ENCODE results near the gene HTR2B.
"Not testable (repeated sequence)": the region's sequence is repeated elsewhere in the genome, so short reads cannot be mapped to it uniquely, and the experiment has no call there.

The HTR2B gene

DNA sequence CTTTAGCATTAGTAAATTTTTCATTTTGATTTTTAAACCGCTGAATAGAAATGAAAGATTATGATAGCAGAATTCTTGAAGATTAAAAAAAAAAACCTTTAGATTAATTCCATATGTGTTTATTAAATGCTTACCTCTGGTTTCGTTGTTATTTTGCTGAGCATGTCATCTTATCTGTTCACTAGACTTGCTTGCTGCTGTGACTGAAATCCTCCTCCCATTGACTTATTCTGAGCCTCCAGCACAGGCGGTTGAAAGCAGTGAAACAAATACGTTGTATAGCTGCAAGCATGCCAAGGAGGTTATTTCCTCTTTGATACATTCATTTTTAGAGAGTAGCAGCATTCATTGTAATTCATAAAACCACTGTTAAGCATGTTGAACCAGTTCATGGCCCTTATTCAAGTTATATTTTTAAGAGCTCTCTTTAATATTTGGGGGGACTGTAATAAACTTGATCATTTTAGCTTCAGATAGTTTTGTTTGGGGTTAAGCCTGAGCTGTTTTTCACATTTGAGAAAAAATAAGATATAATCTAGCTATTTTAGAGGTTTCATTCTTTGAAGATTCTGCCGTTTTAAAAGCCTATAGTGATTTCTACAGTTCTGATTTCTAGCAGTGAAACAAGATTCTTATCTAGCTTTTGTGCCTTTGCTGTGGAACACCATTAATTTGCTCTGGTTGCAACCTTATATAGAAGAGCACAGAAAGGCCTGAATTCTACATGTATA lies at the start of gene HTR2B:
HTR2B (minus strand) TSS at position 205 of the 731 bp plus-strand sequence. CDS start 1,278 bp downstream, outside the sequence.
- DNase-seq (ENCODE audit: low spot score): no peak

- DNase-seq (ENCODE audit: low spot score): no peak
These were observed 49.4 kb upstream of the HTR2B start for GRCh38 chr2:231174211-231174651.

DNA sequence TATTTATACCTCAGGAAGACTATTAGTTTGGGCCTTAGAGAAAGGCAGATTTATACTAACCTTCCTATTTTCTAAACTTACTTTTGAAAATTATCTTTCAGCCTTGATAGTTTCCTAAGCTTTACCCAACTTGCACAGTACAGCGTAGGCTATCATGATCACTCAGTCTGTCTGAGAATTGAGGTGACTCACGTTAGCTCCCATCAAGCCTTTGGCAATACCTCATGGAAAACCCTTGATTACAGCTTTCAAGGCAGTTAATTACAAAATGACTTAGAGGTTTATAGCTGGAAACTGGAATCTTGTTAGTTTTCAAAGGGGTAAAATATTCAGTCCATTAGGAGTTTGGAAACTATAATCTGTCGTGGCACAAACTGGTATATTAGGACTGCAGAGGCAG lies 47.2 kb upstream of the HTR2B start:
- DNase-seq (ENCODE audit: low spot score): no peak

- DNase-seq (ENCODE audit: low spot score): no peak
These were observed 45.2 kb upstream of the HTR2B start for GRCh38 chr2:231170055-231170454.

GRCh38 chr2:231169488-231169887 lies 44.6 kb upstream of the HTR2B start:
- no peak for DNase-seq (ENCODE audit: low spot score)

- no peak for DNase-seq (ENCODE audit: low spot score)
These were observed 43.8 kb upstream of the HTR2B start for GRCh38 chr2:231168460-231169139.

- DNase-seq (ENCODE audit: low spot score): no peak
These were observed 43.1 kb upstream of the HTR2B start for GRCh38 chr2:231167745-231168459.

GRCh38 chr2:231163414-231164095 lies 38.7 kb upstream of the HTR2B start:
- no peak for DNase-seq (ENCODE audit: low spot score)

GRCh38 chr2:231163011-231163410 lies 38.2 kb upstream of the HTR2B start:
- no peak for DNase-seq (ENCODE audit: low spot score)

GRCh38 chr2:231161877-231162329 lies 37.1 kb upstream of the HTR2B start:
- DNase-seq (ENCODE audit: low spot score): peak; percentile 19

DNA sequence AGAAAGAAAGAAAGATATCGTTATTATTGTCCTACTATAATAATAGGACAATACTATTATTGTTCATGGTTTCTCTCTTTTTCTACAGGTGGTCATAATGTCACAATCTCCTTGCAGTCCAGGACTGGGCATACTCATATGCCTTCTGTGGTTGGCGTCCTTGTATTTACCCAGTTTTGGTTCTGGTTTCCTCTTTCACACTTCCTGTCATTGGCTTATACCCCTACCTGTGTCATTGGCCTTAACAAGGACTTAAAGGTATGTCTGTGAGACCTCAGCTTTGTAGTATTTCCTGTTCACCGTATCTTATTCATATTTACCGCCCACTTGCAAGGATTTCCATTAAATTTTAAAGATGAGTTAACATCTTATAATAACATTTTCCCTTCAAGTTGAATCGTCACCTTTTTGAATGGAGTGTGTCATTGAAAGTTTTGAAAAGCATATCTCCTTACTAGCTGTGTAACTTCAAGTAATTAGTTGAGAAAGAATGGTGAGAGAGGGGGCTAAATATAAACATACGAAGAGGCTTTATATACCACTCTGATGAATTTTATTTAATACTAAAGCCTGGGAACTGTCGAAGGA lies 36.5 kb upstream of the HTR2B start:
- DNase-seq (ENCODE audit: low spot score): no peak

DNA sequence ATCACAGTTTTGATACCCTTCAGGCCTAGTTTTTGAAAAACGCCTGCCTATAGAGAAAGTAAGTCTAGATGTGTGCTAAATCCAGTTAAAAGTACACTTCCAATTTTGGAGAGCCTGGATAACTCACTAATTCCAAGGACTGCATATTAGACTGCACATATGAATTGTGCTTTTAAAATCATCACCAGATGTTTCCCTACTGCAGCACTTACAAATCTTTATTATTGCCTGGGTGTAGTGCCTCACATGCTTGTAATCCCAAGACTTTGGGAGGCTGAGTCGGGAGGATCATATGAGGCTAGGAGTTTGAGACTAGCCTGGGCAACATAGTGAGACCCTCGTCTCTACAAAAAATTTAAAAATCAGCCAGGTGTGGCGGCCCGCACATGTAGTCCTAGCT lies 35.9 kb upstream of the HTR2B start:
- no peak for DNase-seq (ENCODE audit: low spot score)

- DNase-seq (ENCODE audit: low spot score): no peak
These were observed 34.5 kb upstream of the HTR2B start for GRCh38 chr2:231159306-231159705.

DNA sequence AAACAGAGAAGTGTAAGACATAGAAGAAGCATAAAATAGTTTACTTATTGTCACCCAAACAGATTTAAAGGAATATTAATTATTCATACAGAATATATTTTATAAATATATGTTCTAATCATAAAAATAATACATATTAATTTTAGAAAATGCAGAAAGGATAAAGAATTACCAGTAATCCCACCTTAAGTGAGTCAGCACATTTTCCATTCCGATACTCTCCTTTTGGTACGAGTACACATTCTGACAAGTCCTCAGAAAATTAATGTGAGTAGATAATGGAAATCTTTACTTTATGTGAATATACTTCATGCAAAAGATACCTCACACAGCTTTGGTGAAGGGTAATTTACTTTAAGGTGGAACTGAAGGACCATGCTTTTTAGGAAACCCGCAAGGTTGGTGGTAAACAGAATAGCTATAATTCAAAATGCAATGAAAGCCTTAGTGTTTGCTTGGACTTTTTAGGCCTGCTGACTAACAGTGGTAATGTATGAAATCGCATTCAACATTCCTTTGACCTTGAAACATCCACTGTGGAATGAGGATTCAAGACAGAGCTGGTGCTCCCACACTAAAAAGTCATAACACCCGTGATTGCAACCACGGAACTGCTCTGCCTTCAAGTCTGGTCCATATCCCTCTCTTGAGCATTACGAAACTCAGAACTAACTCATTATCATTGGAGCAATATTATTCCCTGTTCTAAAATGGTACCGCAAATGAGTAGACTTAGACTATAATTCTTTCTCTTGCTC lies 28.1 kb upstream of the HTR2B start:
- DNase-seq (ENCODE audit: low spot score): no peak

DNA sequence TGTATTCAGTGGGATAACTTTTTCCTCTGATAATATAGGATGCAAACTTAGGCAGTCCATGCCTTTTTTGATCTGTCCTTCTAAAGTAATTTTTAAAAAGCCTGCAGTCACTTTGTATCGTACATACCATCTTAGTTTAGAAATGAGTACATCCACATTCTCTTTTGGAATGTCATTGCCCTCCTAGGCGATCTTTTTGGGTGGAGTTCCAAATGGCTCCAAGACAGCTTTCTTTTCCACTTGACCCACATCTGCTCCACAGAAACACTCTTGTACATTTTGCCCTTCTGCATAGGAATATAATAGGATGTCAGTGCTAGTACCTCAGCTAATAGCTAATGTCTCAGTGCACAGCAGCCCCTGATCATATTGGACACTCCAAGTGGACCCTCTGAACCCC lies 21.8 kb upstream of the HTR2B start:
- no peak for DNase-seq (ENCODE audit: low spot score)

- DNase-seq (ENCODE audit: low spot score): no peak
These were observed 20.1 kb upstream of the HTR2B start for GRCh38 chr2:231144896-231145295.

GRCh38 chr2:231140808-231141207 lies 16.0 kb upstream of the HTR2B start:
- DNase-seq (ENCODE audit: low spot score): not testable (repeated sequence)

GRCh38 chr2:231139796-231140195 lies 15.0 kb upstream of the HTR2B start:
- DNase-seq (ENCODE audit: low spot score): no peak

- no peak for DNase-seq (ENCODE audit: low spot score)
These were observed 13.9 kb upstream of the HTR2B start for GRCh38 chr2:231138699-231139098.

GRCh38 chr2:231134910-231135655 lies 10.2 kb upstream of the HTR2B start:
- no peak for DNase-seq (ENCODE audit: low spot score)
